Adrenal gland (tissue), 5 donors: ENCODE measurements around the gene TRIP11.

ENCODE experiments used
- CTCF ChIP-seq, 6 experiments: fragments of 450-650 bp in 4 of 6; fragments of 200-600 bp in 2 of 6; sonication (generic) in 1 of 6; IDR thresholded peaks; 1 replicate in 5 of 6; 2 replicates in 1 of 6; pipeline versions ENCODE4 v1.5.1 to v1.8.0; 2016 to 2021; ENCODE audit warnings: antibody characterized with exemption in 6 of 6, mild to moderate bottlenecking in 2 of 6, moderate library complexity in 1 of 6
- POLR2A ChIP-seq, 2 donors: fragments of 450-650 bp; IDR thresholded peaks; one replicate each; pipeline ENCODE4 v1.6.1; 2017; ENCODE audit warnings: antibody characterized with exemption in 2 of 2, mild to moderate bottlenecking in 2 of 2, moderate library complexity in 1 of 2
- donor health status: DM: no; HTN: no; CAD: no.

DNA sequence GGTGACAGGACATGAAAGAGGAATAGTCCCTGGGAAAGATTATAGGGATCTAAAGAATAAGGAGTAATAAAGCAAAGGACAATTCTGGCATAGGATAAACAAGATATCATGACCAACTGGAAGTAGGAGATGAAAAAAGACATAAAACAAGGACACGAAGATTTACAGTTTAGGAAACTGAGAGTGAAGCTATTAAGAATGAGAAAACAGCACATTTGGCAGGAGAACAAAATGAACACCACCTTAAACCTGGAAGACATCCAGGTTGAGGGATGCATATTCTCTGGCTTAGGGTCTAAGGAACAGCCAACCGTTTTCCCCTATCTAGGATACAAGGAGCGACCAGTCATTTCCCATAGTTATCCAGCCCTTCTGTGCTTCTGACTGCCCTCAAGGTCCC lies 1.9 kb downstream of the TRIP11 start:
- TF ChIP-seq CTCF (IDR thresholded peaks at IDR 0.05) (no peak), POLR2A (IDR thresholded peaks at IDR 0.05) (no peak)
